ENCODE results near the gene NUDC. TPM values are rescaled to one million over a fixed set of nuclear protein-coding genes. Genes with fewer than 3 reads are reported as not detected.

The NUDC gene
- total RNA-seq, 4 donors from 2014 or later: 34.1 to 65.2 (median 46.5) TPM

- 91% methylated on average over 13 of the region's 13 CpGs for WGBS
- no peaks in the 10 kb centered on the region for H3K9me3 ChIP-seq
- TF ChIP-seq, protein P1, sequence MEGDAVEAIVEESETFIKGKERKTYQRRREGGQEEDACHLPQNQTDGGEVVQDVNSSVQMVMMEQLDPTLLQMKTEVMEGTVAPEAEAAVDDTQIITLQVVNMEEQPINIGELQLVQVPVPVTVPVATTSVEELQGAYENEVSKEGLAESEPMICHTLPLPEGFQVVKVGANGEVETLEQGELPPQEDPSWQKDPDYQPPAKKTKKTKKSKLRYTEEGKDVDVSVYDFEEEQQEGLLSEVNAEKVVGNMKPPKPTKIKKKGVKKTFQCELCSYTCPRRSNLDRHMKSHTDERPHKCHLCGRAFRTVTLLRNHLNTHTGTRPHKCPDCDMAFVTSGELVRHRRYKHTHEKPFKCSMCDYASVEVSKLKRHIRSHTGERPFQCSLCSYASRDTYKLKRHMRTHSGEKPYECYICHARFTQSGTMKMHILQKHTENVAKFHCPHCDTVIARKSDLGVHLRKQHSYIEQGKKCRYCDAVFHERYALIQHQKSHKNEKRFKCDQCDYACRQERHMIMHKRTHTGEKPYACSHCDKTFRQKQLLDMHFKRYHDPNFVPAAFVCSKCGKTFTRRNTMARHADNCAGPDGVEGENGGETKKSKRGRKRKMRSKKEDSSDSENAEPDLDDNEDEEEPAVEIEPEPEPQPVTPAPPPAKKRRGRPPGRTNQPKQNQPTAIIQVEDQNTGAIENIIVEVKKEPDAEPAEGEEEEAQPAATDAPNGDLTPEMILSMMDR (IDR thresholded peaks at IDR 0.05): no peak
- TF ChIP-seq EP300 (IDR thresholded peaks at IDR 0.05) (no peak), POLR2A (IDR thresholded peaks at IDR 0.05) (no peak), POLR2AphosphoS5 (IDR thresholded peaks at IDR 0.05) (no peak)
- H3K4me3 ChIP-seq: no peak overlapping the region
- no peak for DNase-seq (ENCODE audit: low spot score in 2 of 2)
- no peak overlapping the region for H3K27ac ChIP-seq
- H3K36me3 ChIP-seq: peaks cover 61% of the 10 kb centered on the region
- H3K27me3 ChIP-seq: no peaks in the 10 kb centered on the region
- H3K4me1 ChIP-seq: peaks cover 17% of the 10 kb centered on the region
These were observed 27.3 kb upstream of the NUDC start for GRCh38 chr1:26894263-26894662.

GRCh38 chr1:26897351-26897750 lies 24.2 kb upstream of the NUDC start:
- peaks cover 17% of the 10 kb centered on the region for H3K4me1 ChIP-seq
- no peak for DNase-seq (ENCODE audit: low spot score in 2 of 2)
- 93% methylated on average over 9 of the region's 9 CpGs for WGBS
- H3K27me3 ChIP-seq: no peaks in the 10 kb centered on the region
- H3K36me3 ChIP-seq: peaks cover 58% of the 10 kb centered on the region
- H3K9me3 ChIP-seq: no peaks in the 10 kb centered on the region
- H3K4me3 ChIP-seq: no peak overlapping the region
- H3K27ac ChIP-seq: no peak overlapping the region
- TF ChIP-seq POLR2AphosphoS5 (IDR thresholded peaks at IDR 0.05) (no peak), EP300 (IDR thresholded peaks at IDR 0.05) (no peak)
- TF ChIP-seq, protein P1 (IDR thresholded peaks at IDR 0.05): no peak

GRCh38 chr1:26900001-26900814 lies 21.3 kb upstream of the NUDC start, which contains the start of gene GPATCH3:
GPATCH3 (minus strand) TSS chr1:26900467; CDS start chr1:26900442, 25 bp downstream.
- H3K27me3 ChIP-seq: no peaks in the 10 kb centered on the region
- under 1% methylated on average over 29 of the region's 50 CpGs for WGBS
- DNase-seq (ENCODE audit: low spot score in 2 of 2): peak; percentile 96 to 98
- H3K4me1 ChIP-seq: peaks cover 17% of the 10 kb centered on the region
- peak within 1 kb of the TSS; percentile 96 for H3K4me3 ChIP-seq
- H3K36me3 ChIP-seq: peaks cover 29% of the 10 kb centered on the region
- peak within 1 kb of the TSS; percentile 87 for H3K27ac ChIP-seq
- H3K9me3 ChIP-seq: no peaks in the 10 kb centered on the region
- TF ChIP-seq POLR2AphosphoS5 (IDR thresholded peaks at IDR 0.05) (peak; percentile 35 to 90 (median 80)), POLR2A (IDR thresholded peaks at IDR 0.05) (peak in 1 of 2 donors; percentile 51)
- TF ChIP-seq, protein P1 (IDR thresholded peaks at IDR 0.05): no peak

DNA sequence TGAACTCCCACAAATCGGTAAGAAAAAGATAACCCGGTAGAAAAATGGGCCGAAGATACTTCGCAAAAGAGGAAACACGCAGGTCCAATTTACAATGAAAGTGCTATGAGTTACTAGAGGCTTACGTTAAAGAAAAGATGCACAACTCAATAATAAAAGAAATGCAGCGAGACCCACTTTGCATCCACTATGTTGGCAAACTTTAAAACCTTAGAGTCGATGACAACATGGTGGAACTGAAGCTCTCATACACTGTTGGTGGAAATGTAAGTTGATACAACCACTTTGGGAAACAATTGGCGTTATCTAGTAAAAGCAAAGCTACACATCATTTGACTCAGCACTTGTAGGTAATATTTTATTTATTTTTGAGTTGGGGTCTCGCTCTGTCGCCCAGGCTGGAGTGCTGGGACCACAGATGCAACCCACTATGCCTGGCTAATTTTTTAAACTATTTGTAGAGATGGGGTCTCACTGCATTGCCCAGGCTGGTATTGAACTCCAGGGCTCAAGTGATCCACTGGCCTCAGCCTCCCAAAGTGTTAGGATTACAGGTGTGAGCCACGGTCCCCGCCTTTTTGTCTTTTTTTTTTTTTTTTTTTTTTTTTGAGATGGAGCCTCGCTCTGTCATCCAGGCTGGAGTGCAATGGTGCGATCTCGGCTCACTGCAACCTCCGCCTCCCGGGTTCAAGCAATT lies 20.6 kb upstream of the NUDC start:
- Histone ChIP-seq H3K4me3 (peak overlapping the region; percentile 96), H3K27me3 (no peaks in the 10 kb centered on the region), H3K27ac (no peak overlapping the region), H3K36me3 (peaks cover 22% of the 10 kb centered on the region), H3K9me3 (no peaks in the 10 kb centered on the region), H3K4me1 (peaks cover 17% of the 10 kb centered on the region)
- DNase-seq (ENCODE audit: low spot score in 2 of 2): no peak
- TF ChIP-seq POLR2AphosphoS5 (IDR thresholded peaks at IDR 0.05): no peak
- TF ChIP-seq, protein P1 (IDR thresholded peaks at IDR 0.05): no peak
- TF ChIP-seq POLR2A (IDR thresholded peaks at IDR 0.05): no peak
- TF ChIP-seq EP300 (IDR thresholded peaks at IDR 0.05): no peak
- whole genome bisulfite sequencing: 68% methylated on average over 18 of the region's 18 CpGs

All from suprapubic skin (tissue), 4 donors.